Endothelial cell of umbilical vein (primary cell): ENCODE measurements around the gene FUBP3. TPM values are rescaled to one million over a fixed set of nuclear protein-coding genes. Genes with fewer than 3 reads are reported as not detected.

Experiments used
- BruUV-seq: library from RNA; stranded (reverse); fragments of 400-500 nt; replicated peaks from 2 replicates; lab custom pipeline; 2021; lab: Mats Ljungman, UMichigan
- CTCF ChIA-PET: fragments of 300-600, 350-600 bp; sonication (Branson Sonifier 250); formaldehyde crosslinking; loops from one replicate; lab custom pipeline; 2021; ENCODE audit warnings: antibody characterized with exemption, inconsistent platforms; lab: Charles Lee
- POLR2A ChIA-PET: fragments of 300-600, 350-600 bp; sonication (Branson Sonifier 250); formaldehyde crosslinking; loops from one replicate; lab custom pipeline; 2021; ENCODE audit warnings: antibody characterized with exemption, inconsistent platforms; lab: Charles Lee
- DNase-seq: peaks from one replicate; pipeline ENCODE4 v3.0.0-alpha.2; 2011; ENCODE audit warnings: low read depth, low spot score
- FAIRE-seq: peaks from 2 replicates; lab custom pipeline; 2011; peaks lifted over from hg19 to GRCh38; lab: Jason Lieb, UNC
- H2AFZ ChIP-seq: 2 replicates; pipeline ENCODE4 v1.6.0; 2012; ENCODE audit warnings: low read depth, low read length, control low read depth, inconsistent platforms
- H3K27ac ChIP-seq: 2 replicates; pipeline ENCODE4 v1.5.1; 2011; ENCODE audit warnings: low read depth, mild to moderate bottlenecking, control low read depth, low read length, moderate library complexity; ENCODE audit not compliant: insufficient read depth
- H3K27me3 ChIP-seq, 2 experiments: 2 replicates each; pipeline versions ENCODE4 v1.6.0 to v1.6.1; 2011; ENCODE audit warnings: low read length in 2 of 2, mixed read lengths in 1 of 2; ENCODE audit not compliant: control insufficient read depth in 2 of 2, insufficient read depth in 2 of 2
- H3K36me3 ChIP-seq, 2 experiments: 2 replicates in 1 of 2; 3 replicates in 1 of 2; pipeline ENCODE4 v1.5.1; 2011; ENCODE audit warnings: low read length in 2 of 2, mild to moderate bottlenecking in 1 of 2, moderate library complexity in 1 of 2; ENCODE audit not compliant: control insufficient read depth in 2 of 2, insufficient read depth in 2 of 2; ENCODE audit errors: extremely low read depth in 1 of 2
- H3K4me1 ChIP-seq: 3 replicates; pipeline ENCODE4 v1.5.1; 2011; ENCODE audit warnings: mild to moderate bottlenecking, low read length; ENCODE audit not compliant: control insufficient read depth, insufficient read depth; ENCODE audit errors: extremely low read depth
- H3K4me2 ChIP-seq: 2 replicates; pipeline ENCODE4 v1.6.1; 2011; ENCODE audit warnings: low read length, control low read depth, mixed read lengths; ENCODE audit not compliant: insufficient read depth
- H3K4me3 ChIP-seq, 3 experiments: fragments of 200-600 bp in 1 of 3; sonication (generic), shearing (Covaris generic) in 1 of 3; replicated peaks in 1 of 3; 2 replicates each; pipeline ENCODE4 v1.5.1; 2011 to 2016; ENCODE audit warnings: control low read depth in 3 of 3, low read length in 3 of 3, mild to moderate bottlenecking in 2 of 3, inconsistent platforms in 1 of 3, low read depth in 1 of 3, moderate library complexity in 1 of 3; ENCODE audit not compliant: insufficient read depth in 1 of 3
- H3K79me2 ChIP-seq: 2 replicates; pipeline ENCODE4 v1.6.0; 2012; ENCODE audit warnings: low read length, inconsistent platforms; ENCODE audit not compliant: control insufficient read depth, insufficient read depth
- H3K9ac ChIP-seq: replicated peaks from 2 replicates; pipeline ENCODE3; 2011; ENCODE audit warnings: low read length, control low read depth; ENCODE audit not compliant: insufficient read depth; ENCODE audit errors: extremely low read depth
- H3K9me1 ChIP-seq: replicated peaks from 3 replicates; pipeline ENCODE4 v1.6.0; 2011; ENCODE audit warnings: mild to moderate bottlenecking, low read length; ENCODE audit not compliant: control insufficient read depth, insufficient read depth; ENCODE audit errors: extremely low read depth
- H3K9me3 ChIP-seq: replicated peaks from 2 replicates; pipeline ENCODE4 v1.5.1; 2012; ENCODE audit warnings: low read length, inconsistent platforms; ENCODE audit not compliant: control insufficient read depth, insufficient read depth
- H4K20me1 ChIP-seq: replicated peaks from 2 replicates; pipeline ENCODE3; 2011; ENCODE audit warnings: mild to moderate bottlenecking, low read length; ENCODE audit not compliant: control insufficient read depth, insufficient read depth; ENCODE audit errors: extremely low read depth
- JUN ChIP-seq: IDR thresholded peaks from 2 replicates; pipeline ENCODE4 v1.6.1; 2011; ENCODE audit warnings: borderline replicate concordance, low read depth; ENCODE audit not compliant: insufficient read length, insufficient read depth
- MYC ChIP-seq: IDR thresholded peaks from one replicate; pipeline ENCODE4 v1.6.1; 2011; ENCODE audit warnings: mild to moderate bottlenecking, low read depth, low read length
- POLR2A ChIP-seq: IDR thresholded peaks from 2 replicates; pipeline ENCODE4 v1.6.1; 2012; ENCODE audit warnings: low read depth, mild to moderate bottlenecking, control low read depth, low read length
- dilution Hi-C: fragments of 300-500 bp; cut with MboI; formaldehyde crosslinking; loops from one replicate; pipeline ENCODE4 v1.15.0; 2019; ENCODE audit warnings: low sequenced_read_pairs; ENCODE audit not compliant: extremely low pct_ligation_motif_present
- intact Hi-C: fragments of 100-400 bp; cut with micrococcal nuclease; formaldehyde crosslinking; loops from one replicate; pipeline ENCODE4 v1.10.0; 2022
- polyA plus RNA-seq, 4 experiments: library from polyadenylated mRNA; depleted of rRNA in 3 of 4; stranded (reverse) in 3 of 4; unstranded in 1 of 4; fragments of >200 nt; gene quantifications; 2 replicates each; pipeline versions ENCODE4 v1.2.1 to v1.2.3, GENCODE V29; 2011 to 2012; ENCODE audit warnings: missing spikeins in 1 of 4
- total RNA-seq: library from RNA; stranded (reverse); gene quantifications from 2 replicates; pipeline ENCODE4 v1.2.3, GENCODE V29; 2021
- TF ChIP-seq, protein P1 (sequence below), 2 donors: IDR thresholded peaks; 1 replicate in 1 of 2; 2 replicates in 1 of 2; pipeline ENCODE4 v1.5.1; 2011; ENCODE audit warnings: low read length in 2 of 2, mild to moderate bottlenecking in 2 of 2, moderate library complexity in 2 of 2, control low read depth in 1 of 2, inconsistent platforms in 1 of 2, low read depth in 1 of 2; ENCODE audit not compliant: insufficient read depth in 1 of 2; ENCODE audit errors: extremely low read depth in 1 of 2

Gene FUBP3
- total and polyA plus RNA-seq, 2 donors (not counting 3 experiments of a cell fraction or from before 2014, with no cell fraction given), result 19.4 to 50.9 TPM

DNA sequence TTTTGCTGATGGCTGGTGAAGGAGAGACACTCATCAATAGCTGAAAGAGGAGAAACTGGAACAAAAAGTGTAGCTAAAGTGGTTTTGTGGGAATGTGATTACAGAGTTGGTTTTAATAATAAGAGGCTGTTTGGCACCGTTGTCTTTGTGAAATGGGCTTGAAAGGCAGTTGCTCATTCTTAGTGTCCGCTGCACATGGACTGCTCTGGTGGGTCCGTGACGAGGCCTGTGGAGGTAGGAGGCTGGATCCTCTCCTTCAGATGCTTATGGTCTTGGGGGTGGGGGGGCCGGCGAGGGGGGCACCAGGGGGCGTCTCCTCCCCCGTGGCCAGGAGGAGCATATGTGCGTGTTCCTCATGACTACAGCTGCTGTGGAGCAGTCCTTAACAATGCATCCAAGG, 29.8 kb downstream of the FUBP3 start:
- POLR2A ChIA-PET, result no interaction called here

More for the DNA sequence above, 29.8 kb downstream of the FUBP3 start:
- Histone ChIP-seq H3K4me2 (no peak overlapping the region), H3K4me1 (no peaks in the 10 kb centered on the region), H3K27ac (no peak overlapping the region), H3K4me3 (no peak overlapping the region), H3K9me3 (no peaks in the 10 kb centered on the region), H3K79me2 (no peaks in the 10 kb centered on the region), H3K9ac (no peak overlapping the region), H3K9me1 (no peaks in the 10 kb centered on the region), H2AFZ (no peak overlapping the region), H3K36me3 (peaks cover 5 to 8% of the 10 kb centered on the region in 2 experiments), H3K27me3 (no peaks in the 10 kb centered on the region), H4K20me1 (no peaks in the 10 kb centered on the region)
- dilution Hi-C loops, result no loop called here
- TF ChIP-seq POLR2A, result no peak
- TF ChIP-seq, protein P1, sequence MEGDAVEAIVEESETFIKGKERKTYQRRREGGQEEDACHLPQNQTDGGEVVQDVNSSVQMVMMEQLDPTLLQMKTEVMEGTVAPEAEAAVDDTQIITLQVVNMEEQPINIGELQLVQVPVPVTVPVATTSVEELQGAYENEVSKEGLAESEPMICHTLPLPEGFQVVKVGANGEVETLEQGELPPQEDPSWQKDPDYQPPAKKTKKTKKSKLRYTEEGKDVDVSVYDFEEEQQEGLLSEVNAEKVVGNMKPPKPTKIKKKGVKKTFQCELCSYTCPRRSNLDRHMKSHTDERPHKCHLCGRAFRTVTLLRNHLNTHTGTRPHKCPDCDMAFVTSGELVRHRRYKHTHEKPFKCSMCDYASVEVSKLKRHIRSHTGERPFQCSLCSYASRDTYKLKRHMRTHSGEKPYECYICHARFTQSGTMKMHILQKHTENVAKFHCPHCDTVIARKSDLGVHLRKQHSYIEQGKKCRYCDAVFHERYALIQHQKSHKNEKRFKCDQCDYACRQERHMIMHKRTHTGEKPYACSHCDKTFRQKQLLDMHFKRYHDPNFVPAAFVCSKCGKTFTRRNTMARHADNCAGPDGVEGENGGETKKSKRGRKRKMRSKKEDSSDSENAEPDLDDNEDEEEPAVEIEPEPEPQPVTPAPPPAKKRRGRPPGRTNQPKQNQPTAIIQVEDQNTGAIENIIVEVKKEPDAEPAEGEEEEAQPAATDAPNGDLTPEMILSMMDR (IDR thresholded peaks at IDR 0.05; ENCODE audit: extremely low read depth in 1 of 2, insufficient read depth in 1 of 2, low read depth in 1 of 2, low read length in 2 of 2), result no peak
- no peak for TF ChIP-seq MYC
- no peak for TF ChIP-seq JUN
- intact Hi-C loops, result no loop called here
- no peak for FAIRE-seq
- CTCF ChIA-PET, result interaction anchor here (1.1 kb wide), 1 partner anchor 9 kb away, joined by 4 read pairs; no protein-coding TSS in a partner anchor
- no peak for DNase-seq
- BruUV-seq, result no TSS peak
